GM08714 (cell line): Measurements from ENCODE around the gene TRMT61B.

ENCODE experiments used
- H3K4me3 ChIP-seq: fragments of 200-500 bp; sonication (Bioruptor generic); 2 replicates; pipeline ENCODE4 v1.5.1; 2014; ENCODE audit warnings: mild to moderate bottlenecking, low read length, inconsistent platforms
- ZNF274 ChIP-seq: IDR thresholded peaks from 2 replicates; pipeline ENCODE4 v1.6.1; 2012; ENCODE audit warnings: mild to moderate bottlenecking, low read depth, low read length

TRMT61B gene

DNA sequence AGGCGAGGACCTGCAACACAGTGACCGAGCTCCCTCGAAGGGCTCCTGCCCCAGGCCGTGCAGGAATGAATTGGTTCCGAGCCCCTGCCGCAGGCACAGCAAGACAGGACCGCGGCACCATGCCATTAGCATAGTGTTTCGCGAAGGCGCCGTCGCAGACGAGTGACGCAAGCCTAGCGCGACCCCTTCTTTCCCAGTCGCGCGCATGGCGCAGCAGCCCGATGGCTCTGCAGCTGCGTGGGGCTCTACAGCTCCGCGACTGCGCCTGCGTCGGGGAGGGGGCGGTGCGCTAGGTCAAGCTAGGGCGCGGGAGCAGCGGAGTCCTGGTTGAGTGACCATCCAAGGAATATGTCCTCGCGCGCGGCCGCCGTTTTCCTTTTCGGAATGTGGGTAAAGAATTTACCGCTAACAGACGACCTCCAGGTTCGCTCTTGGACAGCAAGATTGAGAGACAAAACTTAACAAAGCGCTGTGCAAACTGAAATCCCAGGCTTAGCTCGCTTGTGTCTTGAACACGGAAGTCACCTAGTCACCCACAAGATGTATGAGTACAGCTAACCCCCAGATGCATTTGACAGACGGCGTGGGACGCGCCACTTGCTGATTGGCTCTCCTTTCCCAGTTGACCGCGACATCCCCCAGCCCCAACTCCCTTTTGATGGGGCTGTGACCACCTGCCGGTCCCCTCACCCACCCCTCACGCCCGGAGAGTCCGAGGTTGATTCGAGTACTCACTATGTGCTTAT, at the start of gene TRMT61B:
Gene TRMT61B, minus strand, starts transcription at position 164 of the 746 bp plus-strand sequence. Its CDS starts 32 bp downstream, at position 132.
- no peak for TF ChIP-seq ZNF274
- H3K4me3 ChIP-seq = peak within 1 kb of the TSS; percentile 90

DNA sequence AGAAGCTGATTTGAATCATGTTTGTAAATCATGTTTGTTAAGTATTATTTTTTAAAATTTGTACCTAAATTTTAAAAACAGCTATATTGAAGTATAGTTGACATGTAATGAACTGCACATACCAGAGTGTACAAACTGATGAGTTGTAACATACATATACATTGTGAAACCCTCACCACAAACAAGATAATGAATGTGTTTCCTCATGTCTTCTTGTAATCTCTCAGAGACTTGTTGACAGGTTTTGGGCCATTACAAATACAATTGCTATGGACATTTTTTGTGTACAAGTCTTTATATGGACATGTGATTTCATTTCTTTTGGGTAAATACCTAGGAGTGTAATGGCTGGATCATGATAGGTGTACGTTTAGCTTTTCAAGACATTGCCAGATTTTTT, 45.8 kb upstream of the TRMT61B start:
- no peak overlapping the region for H3K4me3 ChIP-seq
- TF ChIP-seq ZNF274 = no peak

DNA sequence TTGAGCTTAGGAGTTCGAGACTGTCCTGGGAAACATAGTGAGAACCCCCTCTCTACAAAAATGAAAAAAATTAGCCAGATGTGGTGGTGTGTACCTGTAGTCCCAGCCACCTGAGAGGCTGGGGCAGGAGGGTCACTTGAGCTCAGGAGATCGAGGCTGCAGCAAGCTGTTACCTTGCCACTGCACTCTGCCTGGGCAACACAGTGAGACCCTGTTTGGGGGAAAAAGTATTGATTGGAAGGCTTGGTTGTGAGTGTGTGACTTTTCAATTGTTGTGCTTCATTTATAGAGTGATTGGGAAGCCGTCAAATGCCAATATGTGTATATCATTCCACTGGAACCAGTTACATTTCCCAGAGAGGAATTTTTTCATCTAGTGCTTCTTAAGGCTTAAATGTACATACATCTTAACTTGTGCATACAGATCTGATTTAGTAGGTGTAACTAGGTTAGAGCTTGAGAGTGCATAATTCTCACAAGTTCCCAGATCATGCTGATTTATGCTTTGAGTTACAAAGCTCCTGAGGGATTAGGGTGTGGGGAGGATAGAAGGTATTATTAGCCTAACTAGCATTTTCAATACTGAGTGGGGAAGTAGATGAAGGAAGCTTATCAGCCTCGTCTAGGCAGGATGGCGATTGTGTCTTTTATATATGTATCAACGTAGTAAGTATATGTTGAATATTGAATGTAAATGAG, 39.7 kb upstream of the TRMT61B start:
- no peak overlapping the region for H3K4me3 ChIP-seq
- TF ChIP-seq ZNF274 = no peak

DNA sequence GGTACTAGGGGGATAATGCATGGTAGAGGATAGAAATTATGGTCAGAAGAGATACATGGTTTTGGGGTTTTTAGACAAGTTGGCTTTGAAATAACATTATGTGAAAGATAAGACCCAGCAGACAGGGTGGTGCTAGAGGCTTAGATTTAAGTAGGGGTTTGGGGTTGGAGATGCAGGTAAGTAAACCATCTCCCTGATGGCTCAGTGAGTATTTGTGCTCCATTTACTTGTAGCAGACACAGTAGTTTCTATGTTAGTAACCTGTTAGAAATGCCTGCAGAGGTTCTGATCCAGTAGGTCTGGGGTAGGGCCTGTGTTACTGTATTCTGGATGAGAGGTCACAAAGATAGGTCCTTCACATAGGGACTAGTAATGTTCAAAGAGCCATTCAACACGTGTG, 38.1 kb upstream of the TRMT61B start:
- TF ChIP-seq ZNF274 = no peak
- no peak overlapping the region for H3K4me3 ChIP-seq

DNA sequence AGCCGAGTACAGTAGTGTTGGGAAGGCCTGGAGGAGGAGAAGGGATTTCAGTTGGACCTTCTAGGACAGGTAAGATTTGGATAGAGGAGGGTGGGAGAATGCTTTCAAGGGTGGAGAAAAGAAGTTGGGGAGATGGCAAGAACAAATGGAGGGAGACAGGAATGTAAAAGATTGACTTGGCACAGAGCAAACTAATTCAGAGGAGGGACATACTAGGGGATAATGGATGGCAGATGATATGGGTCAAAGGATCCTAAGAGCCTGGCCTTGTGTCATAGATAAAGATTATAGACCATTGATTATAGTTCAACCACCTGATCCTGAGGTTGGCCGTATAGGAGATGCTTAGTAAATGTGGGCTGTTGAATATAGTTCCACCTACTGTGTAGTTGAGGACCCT, 36.7 kb upstream of the TRMT61B start:
- no peak for TF ChIP-seq ZNF274
- no peak overlapping the region for H3K4me3 ChIP-seq

DNA sequence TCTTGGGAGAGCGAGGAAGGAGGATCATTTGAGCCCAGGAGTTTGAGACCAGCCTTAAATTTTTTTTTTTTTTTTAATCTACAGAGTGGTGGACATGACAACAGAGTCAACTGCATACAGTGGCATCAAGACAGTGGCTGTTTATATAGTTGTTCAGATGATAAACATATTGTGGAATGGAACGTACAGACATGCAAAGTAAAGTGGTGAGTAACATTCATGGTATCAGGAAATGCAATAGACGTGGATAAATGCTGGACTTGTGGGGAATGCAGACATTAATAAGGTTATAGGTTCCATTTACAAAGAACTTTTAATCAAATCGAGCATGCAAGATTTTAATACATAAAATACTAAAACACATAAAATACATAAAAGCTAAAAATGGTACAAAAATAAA, 36.3 kb upstream of the TRMT61B start:
- no peak for TF ChIP-seq ZNF274
- H3K4me3 ChIP-seq = no peak overlapping the region

DNA sequence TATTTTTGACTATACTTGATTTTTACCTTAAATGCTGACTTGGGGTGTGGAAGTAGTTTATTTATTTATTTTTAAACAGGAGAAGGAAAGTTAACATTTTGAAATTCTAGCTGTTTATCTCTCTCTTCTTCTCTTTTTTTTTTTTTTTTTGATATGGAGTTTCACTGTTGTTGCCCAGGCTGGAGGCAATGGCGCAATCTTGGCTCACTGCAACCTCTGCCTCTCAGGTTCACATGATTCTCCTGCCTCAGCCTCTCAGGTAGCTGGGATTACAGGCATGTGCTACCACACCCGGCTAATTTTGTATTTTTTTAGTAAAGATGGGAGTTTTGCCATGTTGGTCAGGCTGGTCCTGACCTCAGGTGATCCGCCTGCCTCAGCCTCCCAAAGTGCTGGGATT, 35.4 kb upstream of the TRMT61B start:
- TF ChIP-seq ZNF274 = no peak
- no peak overlapping the region for H3K4me3 ChIP-seq

DNA sequence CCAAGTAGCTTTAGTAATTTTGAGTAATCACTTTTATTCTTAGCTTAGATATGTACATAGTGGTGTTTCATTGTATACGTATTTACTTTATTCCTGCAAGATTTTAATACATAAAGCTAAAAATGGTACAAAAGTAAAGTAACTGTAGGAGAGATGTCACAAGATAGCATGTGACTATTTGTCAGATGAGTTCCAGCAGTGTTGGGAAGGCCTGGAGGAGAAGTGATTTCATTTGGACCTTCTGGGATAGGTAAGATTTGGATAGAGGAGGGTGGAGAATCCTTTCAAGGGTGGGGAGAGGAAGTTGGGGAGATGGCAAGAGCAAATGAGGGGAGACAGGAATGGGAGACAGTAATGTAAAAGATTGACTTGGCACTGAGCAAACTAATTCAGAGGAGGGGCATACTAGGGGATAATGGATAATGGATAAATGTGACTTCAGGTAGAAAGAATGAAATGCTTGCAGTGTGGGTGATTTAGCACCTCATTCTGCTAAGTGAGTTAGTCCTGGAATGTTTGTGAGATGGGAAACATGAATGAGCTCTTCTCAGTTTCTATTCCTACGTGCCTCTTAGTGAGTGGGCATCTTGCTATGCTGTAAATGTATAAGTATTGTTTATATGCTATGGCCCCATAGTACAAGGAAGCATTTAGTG, 34.8 kb upstream of the TRMT61B start:
- H3K4me3 ChIP-seq = no peak overlapping the region
- no peak for TF ChIP-seq ZNF274

DNA sequence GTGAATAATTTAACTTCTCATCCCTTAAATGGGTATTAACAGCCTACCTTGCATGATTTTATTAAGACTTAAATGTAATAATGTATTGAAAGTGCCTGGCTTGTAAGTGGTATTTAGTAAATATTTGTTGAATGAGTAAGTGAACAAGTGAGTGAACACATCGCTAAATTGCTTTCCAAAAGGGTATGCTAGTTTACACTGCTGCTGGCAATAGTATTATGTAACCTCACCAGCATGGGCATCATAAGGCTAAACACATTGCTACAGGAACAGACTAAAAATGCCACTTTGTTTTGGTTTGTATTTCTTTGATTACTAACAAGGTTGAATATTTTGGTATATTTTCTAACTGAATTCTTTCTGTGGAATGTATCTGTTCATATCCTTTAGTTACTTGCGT, 34.2 kb upstream of the TRMT61B start:
- no peak for TF ChIP-seq ZNF274
- no peak overlapping the region for H3K4me3 ChIP-seq

DNA sequence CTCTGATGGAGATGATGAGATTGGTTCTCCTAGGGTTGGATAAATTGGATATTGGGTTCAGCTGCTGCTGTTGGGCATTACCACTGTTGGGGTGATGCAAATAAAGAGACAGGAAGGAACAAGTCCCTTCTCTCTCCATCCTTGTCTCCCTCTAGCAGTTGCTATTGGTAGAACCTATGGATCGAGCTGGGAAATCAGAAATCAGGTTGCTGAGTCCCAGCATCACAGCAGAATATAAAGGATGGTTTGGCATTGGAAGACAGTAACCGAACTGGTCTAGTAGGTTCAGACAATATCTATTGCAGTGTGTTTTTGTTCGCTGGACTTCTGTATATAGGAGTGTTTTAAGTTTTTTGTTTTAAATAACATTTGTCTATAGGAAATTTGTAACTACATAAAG, 32.5 kb upstream of the TRMT61B start:
- no peak for TF ChIP-seq ZNF274
- H3K4me3 ChIP-seq = no peak overlapping the region

DNA sequence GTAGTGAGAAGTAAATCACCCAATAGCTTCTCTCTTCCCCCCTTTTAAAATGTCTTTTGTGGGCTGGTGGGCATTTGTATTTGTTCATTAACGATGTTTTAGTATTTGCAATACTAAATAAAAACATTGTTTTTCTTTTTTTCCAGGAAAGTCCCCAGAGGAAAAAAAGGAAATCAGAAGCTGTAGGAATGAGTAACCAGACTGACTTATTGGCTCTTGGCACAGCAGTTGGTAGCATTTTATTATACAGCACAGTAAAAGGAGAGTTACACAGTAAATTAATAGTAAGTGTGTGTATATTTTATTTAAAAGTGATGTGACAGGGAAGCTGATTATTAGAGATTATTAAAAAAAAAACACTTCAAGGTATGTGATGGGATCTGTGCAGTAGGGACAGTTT, 31.7 kb upstream of the TRMT61B start:
- no peak for TF ChIP-seq ZNF274
- no peak overlapping the region for H3K4me3 ChIP-seq

DNA sequence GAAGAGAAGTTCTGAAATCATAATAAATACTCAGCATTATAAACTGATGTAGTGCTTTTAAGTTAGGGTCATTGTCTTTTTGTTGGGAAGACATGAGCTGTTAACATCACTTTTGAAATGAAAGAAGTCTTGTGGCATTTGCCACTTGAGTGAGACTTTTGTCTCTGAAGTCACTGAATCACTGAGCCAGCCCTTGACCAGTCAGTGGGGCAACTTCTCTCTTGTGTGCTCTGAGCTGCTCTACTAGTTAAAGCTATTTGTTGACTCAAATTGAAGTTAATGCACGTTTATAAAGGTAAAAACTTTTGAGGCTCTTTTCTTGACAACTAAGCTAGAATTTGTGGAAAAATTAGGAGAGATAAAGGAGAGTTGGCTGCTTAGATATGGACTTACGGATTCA, 31.1 kb upstream of the TRMT61B start:
- no peak for TF ChIP-seq ZNF274
- H3K4me3 ChIP-seq = no peak overlapping the region

DNA sequence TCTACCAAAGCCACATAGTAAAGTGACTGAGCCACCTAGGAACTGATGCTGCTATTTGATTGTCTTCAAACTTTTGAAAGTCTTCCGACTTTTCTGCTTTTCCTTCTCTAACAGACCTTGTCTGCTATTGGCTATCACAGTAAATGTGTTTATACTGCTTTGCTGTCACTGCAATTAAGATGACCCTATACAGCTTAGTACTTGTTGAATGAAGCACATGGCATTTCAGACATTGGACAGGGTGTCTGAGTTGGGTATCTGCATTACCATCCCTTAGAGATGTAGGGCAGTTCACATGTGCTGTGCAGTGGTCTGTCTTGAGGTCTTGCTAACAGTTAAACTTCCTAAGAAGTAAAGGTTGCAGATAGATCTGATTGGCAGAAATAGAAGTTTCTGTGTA, 27.9 kb upstream of the TRMT61B start:
- no peak overlapping the region; the same call in 1 of the 2 replicates for H3K4me3 ChIP-seq

DNA sequence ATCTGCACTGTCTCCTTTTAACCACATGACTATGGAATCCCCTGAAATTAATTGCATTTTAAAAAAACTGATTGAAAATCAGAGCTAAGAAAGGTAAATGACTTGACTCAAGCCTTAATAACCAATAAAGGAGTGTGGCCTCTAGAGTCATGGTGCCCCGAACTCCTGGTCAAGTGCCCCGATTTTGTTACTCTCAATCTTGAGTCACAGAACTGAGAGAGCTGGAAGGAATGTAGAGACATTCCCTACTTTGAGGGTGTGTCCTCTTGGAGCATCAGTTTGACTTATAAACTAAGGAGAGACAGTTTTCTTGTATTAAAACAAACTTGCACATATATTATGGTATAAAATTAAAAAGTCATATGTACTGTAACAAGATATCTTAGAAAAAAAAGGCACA, 26.8 kb upstream of the TRMT61B start:
- peak overlapping the region; percentile 97 for H3K4me3 ChIP-seq
- TF ChIP-seq ZNF274 = no peak

More for the DNA sequence above, 27.9 kb upstream of the TRMT61B start:
- TF ChIP-seq ZNF274 = no peak
